Activated T-cell treated with anti-CD3 and anti-CD28 coated beads for 1 hour (primary cell): ENCODE measurements around the gene RARRES2.
"Not testable (repeated sequence)": the region's sequence is repeated elsewhere in the genome, so short reads cannot be mapped to it uniquely, and the experiment has no call there.

Source experiments
- DNase-seq: peaks from one replicate; pipeline ENCODE4 v3.0.0-alpha.2; 2020; ENCODE audit warnings: low read depth

Gene RARRES2

DNA sequence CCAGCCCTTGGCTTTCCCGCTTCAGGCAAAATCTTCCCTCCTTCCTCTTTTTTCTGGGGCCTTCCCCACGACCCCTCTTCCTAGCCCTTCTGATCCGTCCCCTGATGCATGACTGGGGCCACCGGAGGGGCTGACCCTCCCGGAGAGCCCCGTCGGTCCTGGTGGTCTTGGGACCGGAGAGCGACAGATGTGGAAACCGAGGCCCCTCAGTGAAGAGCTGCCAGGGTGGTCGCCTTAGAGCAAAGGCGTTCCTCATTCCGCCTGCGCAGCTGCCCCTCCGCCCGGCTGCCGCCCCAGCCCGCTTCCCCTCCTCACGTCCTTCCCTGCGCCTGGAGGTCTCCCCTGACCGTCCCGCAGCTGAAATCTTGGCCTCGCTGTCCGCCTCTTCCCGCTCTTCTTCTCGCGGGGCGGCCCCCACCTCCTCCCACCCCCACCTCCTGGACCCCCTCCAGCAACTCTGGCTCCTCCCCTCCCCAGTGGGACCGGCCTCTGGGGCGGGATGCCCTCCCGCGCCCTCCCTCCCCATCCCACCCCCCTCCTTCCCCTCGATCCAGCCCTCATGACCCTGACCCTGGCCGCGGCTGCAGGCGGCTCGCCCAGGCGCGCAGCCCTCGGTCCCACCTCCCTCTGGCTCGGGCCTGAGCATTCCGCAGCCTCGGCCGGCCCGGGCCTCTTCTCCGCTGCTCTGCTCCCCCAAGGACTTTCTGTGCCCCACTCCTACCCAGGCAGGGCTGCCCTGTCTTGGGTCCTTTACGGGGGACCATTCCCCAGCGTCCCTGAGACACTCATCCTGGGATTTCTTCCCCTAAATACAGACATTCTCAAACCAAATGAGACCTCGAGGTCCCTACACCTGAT lies at the start of gene RARRES2:
Gene RARRES2, minus strand, starts transcription at position 367 of the 858 bp plus-strand sequence. CDS start 1,020 bp downstream, outside the sequence.
- DNase-seq, result no peak

DNA sequence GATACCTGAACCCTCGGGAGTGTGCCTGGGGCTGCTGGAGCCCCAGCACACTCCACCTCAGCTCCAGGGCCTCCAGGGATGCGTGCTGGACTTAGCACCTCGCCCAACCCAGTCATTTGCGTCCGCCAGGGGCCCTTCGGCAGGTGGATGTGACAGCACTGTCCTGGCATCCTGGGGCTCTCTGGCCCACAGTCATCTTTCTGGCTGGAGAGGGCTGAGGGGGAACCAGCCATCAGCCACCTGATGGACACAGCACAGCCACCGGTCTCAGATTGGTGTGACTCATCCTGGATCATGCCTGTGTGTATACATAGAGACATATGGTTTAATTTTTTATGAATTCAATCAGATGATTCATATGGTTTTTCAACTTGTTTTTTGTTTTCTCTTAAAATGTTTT lies 48.8 kb upstream of the RARRES2 start:
- DNase-seq, result no peak

DNA sequence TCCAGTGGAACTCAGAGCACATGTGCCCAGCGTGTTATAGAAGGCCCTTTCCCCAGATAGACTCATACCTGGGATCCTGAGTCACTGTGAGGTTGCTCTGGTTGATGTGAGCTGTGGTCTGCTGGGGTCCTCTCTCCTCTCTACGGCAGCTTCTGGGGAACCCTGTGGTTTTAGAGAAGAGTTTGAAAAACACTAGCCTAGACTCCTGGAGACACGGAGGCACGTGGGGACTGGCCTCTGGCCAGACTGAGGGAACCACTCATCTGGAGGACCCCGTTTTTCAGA lies 48.0 kb upstream of the RARRES2 start:
- DNase-seq, result no peak

DNA sequence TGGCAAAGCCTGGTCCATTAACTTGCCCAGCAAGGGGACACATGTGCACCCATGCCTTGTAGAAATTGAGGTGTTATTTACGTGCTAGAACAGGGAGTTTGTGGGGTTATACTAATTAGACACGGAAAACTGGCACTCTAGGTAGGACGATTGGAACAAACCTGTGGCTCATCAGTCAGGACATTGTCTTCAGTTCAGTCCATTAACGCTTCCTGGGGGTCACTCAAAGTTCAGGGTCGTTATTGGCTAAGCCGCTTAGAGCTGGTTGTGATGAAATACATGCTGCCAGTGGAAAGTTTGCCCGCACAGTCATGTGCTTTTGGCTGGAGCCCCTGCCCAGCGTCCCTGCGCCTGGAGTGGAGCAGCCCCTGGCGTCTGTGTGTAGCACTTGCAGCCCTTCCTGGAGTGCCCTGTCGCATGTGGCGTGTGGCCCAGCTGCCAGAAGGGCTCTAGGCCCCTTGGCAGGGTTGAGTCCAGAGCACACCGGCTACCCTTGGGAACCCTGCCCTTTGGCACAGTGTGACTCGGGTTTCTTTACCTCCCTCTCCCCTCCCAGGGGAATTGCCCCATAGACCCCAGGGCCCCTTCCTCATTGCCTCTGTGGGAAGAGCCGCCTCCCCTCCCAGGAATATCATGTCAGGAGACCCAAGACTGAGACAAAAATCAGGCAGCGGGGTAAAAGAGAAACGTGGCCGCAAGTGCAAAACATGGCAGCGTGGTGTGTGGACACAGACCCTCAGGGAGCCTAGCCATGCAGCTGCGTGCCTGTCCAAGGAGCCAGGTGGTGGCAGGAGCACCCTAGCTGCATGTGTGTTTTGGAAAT lies 47.5 kb upstream of the RARRES2 start:
- DNase-seq, result no peak

DNA sequence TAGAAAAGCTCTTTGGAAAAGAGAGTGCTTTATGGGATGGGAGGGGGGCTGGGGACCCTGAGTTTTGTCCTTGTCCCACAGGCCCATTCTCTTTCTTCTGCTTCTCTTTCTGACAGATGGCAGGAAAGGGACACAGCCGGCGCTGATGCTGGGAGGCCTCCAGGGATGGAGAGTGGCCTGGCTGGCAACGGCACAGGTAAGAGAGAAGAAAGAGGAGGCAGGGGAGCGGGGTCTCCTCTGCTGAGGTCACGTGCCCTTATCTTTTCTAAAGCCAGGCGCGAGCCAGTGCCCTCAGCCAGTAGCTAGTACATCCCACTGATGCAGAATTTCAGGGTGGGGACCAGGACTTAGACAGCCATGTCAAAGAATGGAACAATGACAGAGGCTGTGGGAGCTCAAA lies 46.9 kb upstream of the RARRES2 start:
- DNase-seq, result no peak

DNA sequence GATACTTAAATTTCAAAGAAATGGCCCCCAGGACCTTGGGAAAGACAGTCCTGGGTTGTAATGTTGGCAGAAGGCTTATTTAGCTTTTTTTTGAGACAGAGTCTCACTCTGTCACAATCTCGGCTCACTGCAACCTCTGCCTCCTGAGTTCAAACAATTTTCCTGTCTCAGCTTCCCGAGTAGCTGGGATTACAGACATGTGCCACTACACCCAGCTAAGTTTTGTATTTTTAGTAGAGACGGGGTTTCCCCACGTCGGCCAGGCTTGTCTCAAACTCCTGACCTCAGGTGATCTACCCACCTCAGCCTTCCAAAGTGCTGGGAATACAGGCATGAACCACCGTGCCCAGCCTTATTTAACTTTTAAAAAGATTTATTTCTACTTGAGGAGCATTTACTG lies 44.5 kb upstream of the RARRES2 start:
- DNase-seq, result not testable (repeated sequence)

DNA sequence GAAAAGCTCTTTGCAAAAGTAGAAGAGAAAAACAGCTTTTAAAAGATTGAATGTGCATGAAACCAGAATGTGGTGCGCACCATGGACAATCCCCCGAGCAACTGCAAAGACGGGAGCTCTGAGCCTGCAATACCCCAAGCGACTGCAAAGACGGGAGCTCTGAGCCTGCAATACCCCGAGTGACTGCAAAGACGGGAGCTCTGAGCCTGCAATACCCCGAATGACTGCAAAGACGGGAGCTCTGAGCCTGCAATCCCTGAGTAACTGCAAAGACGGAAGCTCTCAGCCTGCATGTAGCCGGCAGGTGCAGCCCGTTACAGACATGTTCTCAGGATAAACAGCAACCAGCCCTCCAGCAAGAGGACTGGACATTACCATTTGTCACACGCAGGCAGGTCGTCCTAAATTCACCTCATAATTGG lies 43.9 kb upstream of the RARRES2 start:
- no peak for DNase-seq

DNA sequence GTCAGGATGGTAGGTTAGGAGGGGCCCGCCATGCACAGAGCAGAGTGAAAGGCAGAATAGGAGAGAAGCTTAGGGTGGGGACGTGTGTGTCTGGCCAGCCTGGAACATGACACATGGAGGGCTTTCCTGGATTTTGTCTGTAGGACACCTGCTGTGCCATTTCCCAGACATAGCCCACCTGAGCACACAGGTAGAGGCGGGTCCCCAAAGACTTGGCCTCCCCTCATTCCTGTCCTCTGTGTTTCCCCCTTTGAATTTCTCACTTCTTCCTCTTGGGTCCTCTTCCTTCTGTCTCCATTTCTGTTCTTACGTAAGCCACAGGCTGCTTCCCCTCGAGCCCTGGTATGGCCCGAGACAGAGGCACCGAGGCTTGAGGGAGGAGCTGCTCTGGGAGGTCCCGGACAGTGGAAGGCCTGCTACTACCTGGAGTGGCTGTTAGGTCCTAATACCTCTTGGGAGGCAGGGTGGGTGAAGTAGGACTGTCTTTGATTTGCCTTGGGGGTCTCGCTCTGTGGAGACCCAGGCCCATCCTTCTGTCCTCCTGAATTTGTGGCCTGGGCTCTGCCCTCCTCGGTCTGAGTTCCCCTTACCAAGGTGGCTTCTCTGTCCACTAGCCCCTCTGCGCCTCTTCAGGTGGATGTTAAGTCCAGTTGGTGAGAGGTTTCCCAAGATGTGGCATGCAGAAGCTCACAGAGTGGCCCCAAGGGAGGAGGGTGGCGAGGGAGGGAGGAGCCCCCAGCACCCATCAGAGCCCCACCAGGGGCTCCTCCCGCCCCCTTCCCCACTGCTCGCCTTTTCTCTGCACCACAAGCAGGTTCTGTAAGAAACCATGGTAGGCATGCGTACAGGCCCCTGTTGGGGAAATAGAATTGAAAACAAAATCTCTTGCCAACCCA lies 43.2 kb upstream of the RARRES2 start:
- DNase-seq, result no peak

DNA sequence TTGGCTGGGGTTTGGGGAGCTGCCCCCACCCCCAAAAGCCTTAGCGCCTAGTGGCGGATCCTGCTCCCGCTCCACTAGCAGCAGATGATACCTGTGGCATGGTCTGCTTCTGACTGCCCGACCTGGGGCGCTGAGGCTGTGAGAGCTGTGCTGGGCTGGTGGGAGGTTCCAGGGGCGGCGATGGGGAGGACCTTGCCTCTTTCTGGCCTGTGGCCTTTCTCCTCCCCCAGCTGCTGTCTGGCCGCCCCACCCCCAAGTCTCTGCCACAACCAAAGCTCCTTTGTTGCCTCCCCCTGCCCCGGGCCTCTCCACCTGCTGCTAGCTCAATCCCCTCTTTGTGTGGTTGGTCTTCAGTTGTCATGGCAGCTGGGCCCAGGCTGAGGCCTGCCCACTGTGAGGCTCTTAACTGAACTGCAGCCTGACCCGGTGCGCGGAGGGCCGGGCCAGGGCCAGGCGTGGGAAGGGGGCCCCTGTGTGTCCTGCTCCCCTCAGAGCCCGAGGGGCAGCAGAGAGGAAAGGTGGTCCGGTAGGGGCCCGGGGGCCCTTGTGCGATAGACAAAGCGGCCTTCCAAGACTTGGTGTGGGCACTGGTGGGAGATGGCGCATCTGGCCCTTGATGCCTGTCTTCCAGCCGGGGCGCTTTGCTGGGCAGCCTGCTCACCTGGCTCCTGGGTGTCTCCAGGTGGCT lies 42.4 kb upstream of the RARRES2 start:
- no peak for DNase-seq

DNA sequence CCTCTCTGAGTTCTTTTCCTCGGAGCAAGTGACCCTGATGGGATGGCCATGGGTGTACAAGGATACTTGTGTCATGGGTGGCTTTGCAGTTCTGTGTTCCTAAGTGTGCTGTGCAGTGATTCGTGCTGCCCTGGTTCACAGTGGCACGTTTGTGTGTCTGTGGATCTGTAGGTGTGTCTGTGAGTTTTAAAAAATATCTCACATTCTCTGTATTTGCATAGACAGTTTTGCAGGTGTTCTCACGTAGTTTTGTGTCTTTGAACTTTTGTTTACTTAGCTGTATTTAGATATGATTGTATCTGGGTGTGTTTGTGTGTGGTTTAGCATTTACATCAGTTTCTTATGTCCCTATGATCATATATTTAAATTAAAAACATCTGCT lies 41.4 kb upstream of the RARRES2 start:
- no peak for DNase-seq

DNA sequence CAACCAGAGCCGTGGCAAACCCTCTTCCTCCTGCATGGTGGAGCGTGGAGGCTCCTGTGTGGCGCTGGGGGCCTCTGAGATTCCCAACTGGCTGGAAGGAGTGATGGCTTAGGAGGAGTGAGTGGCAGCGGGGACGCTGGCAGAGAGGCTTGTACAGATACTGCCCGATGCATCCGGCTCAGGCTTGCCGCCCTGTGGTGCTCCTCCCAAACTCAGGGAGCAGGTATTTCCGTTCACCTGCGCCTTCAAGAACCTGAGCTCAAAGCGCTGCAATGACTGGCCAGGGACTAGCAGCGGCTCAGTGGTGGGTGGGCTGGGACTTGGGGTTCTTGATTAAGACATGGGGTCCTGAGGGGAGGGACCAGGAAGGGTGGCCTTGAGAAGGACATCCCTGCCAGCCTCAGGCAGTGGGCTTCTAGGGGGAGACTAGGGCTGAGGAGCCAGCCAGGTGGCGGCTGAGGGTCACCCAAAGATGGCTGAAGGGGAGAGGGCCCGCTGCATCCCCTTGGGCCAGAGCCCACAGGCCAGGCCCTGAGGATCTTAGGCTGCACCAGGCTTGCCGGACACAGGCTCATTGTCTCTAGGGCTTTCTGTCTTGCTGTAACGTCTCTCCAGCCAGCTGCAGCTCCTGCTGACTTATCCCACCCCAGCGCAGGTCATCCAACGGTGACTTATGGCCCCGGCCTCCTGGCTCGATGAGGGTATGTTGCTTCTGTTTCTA lies 40.9 kb upstream of the RARRES2 start:
- no peak for DNase-seq

DNA sequence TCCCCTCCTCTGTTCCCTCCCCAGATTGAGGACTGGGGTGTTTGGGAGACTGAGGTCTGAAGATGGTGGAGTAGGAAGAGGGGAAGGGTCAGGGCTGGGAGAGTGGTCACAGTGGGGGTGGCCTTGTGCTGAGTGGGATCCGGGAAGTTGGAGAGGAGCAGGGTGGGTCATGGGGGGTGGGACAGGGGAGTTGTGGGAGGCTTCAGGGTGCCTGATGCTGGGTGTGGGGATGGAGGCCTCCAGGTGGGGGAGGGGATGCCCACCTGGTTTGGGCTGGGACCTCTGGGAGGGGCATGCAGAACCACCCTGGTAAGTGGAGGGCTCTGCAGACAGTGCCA lies 40.3 kb upstream of the RARRES2 start:
- DNase-seq, result no peak

DNA sequence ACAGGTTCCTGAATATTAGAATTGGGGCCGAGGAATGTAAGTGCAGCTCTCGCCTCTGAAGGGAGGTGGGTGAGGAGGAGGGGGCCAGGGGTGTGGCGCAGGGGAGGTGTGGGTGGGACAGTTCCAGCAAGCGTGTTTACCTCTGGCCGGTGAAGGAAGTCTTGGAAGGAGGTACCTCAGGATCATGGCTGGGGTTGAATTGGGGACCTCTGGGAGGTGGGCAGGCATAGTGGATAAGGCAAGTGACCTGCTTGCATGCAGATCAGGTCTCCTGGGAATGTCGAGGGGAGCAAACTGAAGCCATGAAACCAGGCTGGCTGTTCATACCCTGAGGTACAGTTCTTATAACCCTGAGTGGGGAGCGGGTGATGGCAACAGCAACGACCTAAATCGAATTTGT lies 39.7 kb upstream of the RARRES2 start:
- no peak for DNase-seq

DNA sequence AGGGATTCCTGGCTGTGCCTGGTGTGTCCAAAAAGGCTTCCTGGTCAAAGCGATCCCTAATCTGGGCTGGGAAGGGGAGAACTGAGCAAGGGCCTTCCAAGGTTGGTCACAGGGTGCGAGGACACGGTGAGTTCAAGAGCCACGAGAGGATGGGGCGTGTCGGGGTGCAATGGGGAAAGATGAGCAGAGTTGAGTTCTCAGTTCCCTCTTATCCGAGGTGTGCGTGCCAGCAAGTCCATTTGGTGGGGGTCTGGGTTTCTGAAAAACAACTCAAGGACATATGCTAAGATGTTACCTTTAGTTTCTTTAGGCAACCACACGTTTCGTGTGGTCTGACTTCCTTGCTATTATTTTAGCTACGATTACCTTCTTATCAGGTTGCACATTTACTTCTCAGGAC lies 39.0 kb upstream of the RARRES2 start:
- no peak for DNase-seq

DNA sequence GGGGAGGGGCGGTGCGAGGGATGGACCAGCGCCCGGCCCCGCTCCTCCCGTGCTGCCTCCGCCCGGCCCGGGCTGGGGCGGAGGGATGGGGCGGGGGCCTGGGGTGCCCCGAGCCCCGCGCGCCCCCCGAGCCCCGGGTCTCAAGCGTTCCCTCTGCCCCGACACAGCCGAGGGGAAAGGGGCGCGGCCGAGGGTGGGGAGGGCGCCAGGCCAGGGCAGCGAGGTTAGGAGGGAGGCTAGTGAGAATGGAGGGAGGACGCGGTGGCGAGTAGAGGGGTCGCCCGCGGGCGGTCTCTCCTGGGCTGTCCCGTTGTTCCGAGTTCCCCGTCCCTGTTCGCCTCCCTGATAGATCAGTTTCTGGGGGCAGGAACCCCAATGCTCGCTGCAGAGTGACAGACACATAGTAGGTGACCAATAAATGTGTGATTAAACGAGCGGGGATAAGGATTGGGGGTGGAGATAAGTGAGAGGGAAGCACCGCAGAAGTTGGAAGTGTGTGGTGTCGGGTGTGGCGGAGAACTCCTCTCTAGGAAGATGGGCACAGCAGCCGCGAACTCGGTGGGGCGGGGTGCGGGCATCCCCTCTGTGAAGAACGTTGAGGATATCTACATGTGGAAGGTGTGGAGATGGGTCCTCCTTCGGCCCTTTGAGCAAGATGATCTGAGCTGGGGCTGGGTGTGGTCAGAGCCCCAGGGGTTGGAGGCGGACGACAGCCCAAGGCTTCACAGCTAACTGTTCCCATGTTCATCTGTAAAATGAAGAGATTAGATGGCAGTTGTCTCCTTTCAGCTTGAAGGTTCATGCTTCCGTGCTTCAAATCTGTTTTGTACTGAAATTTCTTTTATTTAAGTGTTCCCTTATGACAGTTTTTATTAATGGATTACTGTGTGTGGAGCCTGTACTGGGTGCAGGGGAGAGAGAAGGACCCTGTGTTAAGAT lies 38.3 kb upstream of the RARRES2 start:
- DNase-seq, result no peak

DNA sequence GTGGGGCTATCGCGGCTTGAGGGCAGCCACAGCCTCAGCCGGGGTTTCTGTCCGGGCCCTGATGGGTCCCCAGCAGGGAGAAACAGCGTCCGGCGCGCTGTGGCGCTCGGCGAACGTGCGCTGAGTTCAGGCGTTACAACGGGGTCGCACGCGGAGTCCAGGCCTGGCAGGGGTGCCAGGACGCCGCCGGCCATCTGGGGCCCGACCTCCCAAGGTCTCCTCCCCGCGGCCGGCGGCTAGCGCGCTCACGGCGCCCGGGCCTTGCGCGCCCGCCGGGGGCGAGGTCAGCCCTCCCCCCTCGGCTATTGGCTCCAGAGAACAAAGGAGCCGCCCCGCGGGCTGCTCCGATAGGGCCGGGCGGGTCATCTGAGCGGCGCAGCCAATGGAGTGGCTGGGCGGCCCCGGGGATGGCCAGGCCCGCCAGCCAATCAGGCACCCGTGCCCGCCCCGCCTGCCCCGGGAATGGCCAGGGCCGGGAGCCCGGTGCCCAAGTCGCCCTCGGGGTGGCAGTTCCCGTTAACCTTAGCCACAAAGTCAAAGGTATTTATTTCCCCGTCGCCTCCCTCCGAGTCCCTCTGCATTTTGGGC lies 37.5 kb upstream of the RARRES2 start, which contains the start of gene ZNF775:
Gene ZNF775, plus strand, starts transcription at position 478 of the 588 bp plus-strand sequence. CDS start 9,141 bp downstream, outside the sequence.
- peak; percentile 87 for DNase-seq

DNA sequence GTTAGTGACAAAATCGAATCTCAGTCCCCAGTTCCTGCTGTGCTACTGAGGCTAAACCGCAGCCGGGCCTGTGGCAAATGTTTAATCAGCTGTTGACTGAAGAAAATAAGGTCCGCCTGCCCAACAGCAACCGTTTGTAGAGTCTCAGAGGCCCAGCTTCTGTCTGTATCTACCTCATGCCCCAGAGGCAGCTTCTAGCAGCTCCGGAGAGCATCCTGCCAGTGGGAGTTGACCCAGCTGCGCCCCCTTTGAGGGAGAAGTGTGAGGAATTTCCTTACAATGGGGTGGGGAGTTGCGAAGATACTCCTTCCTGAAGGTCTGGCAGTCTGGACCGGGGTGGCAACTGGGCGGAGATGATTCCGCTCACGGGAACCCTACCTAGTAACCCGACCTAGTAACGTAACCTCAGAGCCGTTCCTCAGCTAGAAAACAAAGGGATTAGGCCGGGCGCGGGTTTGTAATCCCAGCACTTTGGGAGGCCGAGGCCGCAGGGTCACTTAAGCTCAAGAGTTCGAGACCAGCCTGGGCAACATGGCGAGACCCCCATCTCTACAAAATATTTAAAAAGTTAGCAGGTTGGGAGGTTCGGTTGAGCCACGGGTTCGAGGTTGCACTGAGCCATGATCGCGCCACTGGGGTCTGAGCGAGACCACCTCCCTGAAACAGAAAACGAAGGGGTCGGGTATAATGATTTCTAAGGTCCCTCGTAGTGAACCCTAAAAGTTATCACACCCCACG lies 36.9 kb upstream of the RARRES2 start:
- DNase-seq, result no peak

DNA sequence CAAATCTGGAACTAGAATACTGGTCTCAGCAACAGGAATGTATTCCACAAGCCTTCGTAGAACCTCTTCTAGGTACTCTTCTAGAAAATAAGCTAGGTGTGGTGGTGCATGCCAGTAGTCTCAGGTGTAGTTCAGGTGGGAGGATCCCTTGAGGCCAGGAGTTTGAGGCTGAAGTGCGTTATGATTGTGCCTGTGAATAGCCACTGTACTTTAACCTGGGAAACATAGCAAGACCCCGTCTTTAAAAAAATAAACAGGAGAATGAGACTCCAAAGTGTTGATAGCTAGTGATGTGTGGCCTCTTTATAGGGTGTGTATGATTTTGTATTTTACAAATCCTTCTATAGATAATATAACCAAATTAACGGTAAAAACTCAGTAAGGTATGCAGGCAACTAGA lies 36.2 kb upstream of the RARRES2 start:
- DNase-seq, result no peak

DNA sequence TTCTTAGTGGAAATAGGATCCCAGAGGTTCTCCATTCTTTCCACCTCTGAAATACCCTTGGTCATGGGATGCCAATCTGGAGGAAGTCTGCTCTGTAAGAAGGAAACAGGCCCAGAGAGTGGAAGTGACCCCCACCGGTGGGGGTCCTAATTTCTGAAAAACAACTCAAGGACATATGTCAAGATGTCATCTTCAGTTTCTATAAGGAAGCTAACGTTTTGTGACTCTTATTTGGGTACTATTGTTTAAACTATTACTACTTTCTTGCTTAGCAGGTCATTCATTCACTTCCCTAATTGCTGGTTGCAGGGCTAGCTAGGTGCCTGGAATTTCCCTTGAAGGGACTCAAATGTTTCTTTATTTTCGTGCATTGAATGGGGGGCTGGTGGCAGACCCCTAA lies 35.8 kb upstream of the RARRES2 start:
- no peak for DNase-seq
